Epithelial cell of proximal tubule (primary cell): Measurements from ENCODE around the gene SETX. TPM values are rescaled to one million over a fixed set of nuclear protein-coding genes. Genes with fewer than 3 reads are reported as not detected.

Experiments
- DNase-seq: peaks from one replicate; pipeline ENCODE4 v3.0.0-alpha.2; 2011; ENCODE audit warnings: low read depth
- H3K4me3 ChIP-seq: 2 replicates; pipeline ENCODE4 v1.5.1; 2011; ENCODE audit warnings: low read depth, mild to moderate bottlenecking, low read length
- total RNA-seq: library from RNA; depleted of rRNA; stranded (reverse); fragments of >200 nt; gene quantifications from 2 replicates; pipeline ENCODE4 v1.2.3, GENCODE V29; 2015
- TF ChIP-seq, protein P1 (sequence below): conservative IDR thresholded peaks from 2 replicates; pipeline ENCODE4 v1.5.1; 2012; ENCODE audit warnings: low read depth, mild to moderate bottlenecking, low read length

The SETX gene, protein sequence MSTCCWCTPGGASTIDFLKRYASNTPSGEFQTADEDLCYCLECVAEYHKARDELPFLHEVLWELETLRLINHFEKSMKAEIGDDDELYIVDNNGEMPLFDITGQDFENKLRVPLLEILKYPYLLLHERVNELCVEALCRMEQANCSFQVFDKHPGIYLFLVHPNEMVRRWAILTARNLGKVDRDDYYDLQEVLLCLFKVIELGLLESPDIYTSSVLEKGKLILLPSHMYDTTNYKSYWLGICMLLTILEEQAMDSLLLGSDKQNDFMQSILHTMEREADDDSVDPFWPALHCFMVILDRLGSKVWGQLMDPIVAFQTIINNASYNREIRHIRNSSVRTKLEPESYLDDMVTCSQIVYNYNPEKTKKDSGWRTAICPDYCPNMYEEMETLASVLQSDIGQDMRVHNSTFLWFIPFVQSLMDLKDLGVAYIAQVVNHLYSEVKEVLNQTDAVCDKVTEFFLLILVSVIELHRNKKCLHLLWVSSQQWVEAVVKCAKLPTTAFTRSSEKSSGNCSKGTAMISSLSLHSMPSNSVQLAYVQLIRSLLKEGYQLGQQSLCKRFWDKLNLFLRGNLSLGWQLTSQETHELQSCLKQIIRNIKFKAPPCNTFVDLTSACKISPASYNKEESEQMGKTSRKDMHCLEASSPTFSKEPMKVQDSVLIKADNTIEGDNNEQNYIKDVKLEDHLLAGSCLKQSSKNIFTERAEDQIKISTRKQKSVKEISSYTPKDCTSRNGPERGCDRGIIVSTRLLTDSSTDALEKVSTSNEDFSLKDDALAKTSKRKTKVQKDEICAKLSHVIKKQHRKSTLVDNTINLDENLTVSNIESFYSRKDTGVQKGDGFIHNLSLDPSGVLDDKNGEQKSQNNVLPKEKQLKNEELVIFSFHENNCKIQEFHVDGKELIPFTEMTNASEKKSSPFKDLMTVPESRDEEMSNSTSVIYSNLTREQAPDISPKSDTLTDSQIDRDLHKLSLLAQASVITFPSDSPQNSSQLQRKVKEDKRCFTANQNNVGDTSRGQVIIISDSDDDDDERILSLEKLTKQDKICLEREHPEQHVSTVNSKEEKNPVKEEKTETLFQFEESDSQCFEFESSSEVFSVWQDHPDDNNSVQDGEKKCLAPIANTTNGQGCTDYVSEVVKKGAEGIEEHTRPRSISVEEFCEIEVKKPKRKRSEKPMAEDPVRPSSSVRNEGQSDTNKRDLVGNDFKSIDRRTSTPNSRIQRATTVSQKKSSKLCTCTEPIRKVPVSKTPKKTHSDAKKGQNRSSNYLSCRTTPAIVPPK (N-terminal part only)
- 24.9 and 34.7 TPM in 2 replicates for total RNA-seq

DNA sequence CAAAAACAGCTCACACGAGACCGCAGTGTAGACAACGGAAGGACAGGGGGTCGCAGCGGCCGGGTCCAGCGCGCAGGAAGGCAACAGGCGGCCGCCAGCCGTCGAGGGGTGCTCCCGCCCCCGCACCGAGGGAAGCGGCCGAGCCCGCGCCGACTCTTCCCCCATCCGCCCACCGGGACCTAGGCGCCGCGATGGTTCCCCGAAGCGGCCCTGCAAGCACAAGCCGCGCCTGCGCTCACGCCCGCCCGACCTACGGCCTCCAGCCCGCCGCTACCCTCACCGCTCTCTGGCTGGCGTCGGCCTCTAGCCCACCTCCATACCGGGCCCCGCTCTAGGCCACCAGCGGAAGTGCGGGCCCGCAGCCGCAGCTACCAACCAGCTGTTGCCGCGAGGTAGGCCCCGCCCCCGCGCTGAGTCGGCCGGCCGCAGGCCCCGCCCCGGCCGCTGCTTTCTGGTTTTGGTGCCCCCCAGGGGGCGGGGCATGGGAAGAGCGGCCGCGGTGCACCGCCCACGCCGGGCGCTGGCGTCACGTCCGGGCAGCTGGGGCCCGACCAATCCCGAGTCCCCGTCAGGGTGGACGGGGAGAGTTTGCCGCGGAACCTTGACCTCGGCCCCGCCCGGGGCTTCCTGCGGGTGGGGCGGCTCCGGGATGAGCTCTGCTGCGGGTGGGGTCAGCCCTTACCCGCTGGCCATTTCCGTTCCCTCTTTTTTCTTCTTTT is at the start of gene SETX:
TSS of gene SETX (minus strand) at position 350 of the 719 bp plus-strand sequence. CDS start 5,558 bp downstream, outside the sequence.
- peak within 1 kb of the TSS; percentile 73 for H3K4me3 ChIP-seq
- peak; percentile 35 for DNase-seq
- TF ChIP-seq, protein P1, sequence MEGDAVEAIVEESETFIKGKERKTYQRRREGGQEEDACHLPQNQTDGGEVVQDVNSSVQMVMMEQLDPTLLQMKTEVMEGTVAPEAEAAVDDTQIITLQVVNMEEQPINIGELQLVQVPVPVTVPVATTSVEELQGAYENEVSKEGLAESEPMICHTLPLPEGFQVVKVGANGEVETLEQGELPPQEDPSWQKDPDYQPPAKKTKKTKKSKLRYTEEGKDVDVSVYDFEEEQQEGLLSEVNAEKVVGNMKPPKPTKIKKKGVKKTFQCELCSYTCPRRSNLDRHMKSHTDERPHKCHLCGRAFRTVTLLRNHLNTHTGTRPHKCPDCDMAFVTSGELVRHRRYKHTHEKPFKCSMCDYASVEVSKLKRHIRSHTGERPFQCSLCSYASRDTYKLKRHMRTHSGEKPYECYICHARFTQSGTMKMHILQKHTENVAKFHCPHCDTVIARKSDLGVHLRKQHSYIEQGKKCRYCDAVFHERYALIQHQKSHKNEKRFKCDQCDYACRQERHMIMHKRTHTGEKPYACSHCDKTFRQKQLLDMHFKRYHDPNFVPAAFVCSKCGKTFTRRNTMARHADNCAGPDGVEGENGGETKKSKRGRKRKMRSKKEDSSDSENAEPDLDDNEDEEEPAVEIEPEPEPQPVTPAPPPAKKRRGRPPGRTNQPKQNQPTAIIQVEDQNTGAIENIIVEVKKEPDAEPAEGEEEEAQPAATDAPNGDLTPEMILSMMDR, result no peak

DNA sequence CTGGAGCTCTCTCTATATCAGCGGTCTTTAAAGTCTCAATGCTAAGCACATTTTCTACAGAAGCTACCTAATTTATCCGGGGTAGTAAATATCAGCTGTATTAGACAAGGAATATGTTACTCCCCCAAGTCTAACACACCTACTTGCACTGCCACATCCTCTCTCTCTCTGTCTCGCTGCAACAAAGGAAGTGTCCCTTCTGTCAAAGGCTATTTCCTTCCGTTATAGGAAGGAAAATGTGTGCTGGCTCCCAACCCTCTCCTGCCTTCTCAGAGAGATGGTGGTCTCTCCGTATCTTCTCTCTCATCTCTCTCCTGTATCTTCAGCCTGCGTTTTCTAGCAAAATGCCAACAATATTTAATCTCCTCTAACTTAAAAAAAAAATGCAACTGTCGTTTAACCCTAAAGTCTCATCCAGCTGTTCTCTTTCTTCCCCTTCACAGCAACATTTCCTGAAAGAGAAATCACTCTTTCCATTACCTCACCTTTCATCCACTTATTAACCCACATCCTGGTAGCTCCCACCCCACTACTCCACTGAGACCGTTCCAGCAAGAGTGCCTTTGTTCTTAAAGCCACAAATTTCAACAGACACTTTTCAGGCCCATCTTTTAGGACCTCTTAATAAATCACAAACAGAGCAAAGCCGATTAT is 49.6 kb upstream of the SETX start:
- no peak overlapping the region for H3K4me3 ChIP-seq
- TF ChIP-seq, protein P1, result no peak
- no peak for DNase-seq

DNA sequence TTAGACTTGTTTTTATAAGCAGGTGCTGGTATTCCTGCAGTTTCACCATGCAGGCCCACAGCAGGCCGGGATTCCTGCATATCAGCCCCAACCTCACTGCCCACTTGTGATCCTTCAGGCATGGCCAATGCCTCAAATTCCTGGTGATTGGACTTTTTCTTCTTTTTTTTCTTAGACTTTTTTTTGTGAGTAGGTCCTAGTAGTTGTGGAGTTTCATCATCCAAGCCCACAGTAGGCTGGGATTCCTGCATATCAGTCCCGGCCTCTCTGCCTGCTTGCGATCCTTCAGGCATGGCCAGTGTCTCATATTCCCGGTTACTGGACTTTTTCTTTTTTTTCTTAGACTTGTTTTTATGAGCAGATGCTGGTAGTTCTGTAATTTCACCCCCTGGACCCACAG is 47.0 kb upstream of the SETX start:
- no peak overlapping the region for H3K4me3 ChIP-seq
- DNase-seq, result peak; percentile 93
- TF ChIP-seq, protein P1, result no peak

DNA sequence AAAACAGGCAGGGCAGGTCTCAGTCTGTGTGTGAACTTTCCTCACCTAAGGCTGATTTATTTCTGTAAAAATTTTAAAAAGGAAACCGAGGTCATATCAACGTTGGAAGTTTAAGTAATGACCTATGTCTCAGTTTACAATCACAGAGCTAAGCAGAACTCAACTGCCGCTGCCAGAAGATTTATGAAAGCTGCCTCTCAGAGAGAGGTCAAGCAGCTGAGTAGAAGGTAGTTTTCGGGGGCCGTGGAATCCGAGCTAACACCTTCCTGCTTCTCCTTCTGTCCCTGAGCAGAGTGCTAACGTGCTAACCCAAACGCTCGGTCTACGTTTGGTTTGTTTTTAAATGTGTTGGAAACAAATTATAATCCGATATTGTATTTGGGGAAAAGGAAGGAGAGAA is 40.8 kb upstream of the SETX start:
- TF ChIP-seq, protein P1, result no peak
- DNase-seq, result no peak
- H3K4me3 ChIP-seq, result no peak overlapping the region

DNA sequence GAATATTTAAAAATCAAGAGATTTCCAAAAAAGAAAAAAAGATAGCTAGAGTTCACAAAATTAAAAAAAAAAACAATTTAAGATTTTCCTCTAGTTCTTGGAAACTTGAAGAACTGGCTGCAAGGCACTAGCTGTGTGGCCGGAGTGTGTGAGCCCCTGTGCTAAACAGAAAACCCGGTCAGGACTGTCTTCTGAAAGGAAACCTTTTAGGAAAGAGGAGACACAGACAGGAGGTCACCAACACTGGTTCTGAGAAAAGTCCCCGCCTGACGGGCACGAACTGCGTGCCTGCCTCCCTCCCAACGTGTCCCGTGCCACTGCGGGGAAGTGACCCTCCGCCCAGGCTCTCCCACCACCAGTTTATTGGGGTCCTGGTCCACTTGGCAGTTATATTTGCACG is 36.7 kb upstream of the SETX start:
- DNase-seq, result no peak
- no peak overlapping the region for H3K4me3 ChIP-seq
- TF ChIP-seq, protein P1, result no peak
